SK-N-SH (cell line): ENCODE results near the gene PPP1R3C.

ENCODE experiments used
- CTCF ChIP-seq: fragments of 200-600 bp; sonication (generic); IDR thresholded peaks from 2 replicates; pipeline ENCODE4 v1.6.1; 2017; ENCODE audit warnings: antibody characterized with exemption, mild to moderate bottlenecking, moderate library complexity
- EZH2phosphoT487 ChIP-seq: fragments of 200-600 bp; sonication (generic); IDR thresholded peaks from 2 replicates; pipeline ENCODE4 v1.6.1; 2017; ENCODE audit warnings: low read depth, mixed run types, mild to moderate bottlenecking, antibody characterized with exemption, moderate library complexity, borderline replicate concordance
- FOXJ3 ChIP-seq: sonication (generic); formaldehyde crosslinking; IDR thresholded peaks from 2 replicates; pipeline ENCODE4 v1.5.1; 2020; ENCODE audit warnings: mild to moderate bottlenecking, missing genetic modification reagents
- GABPA ChIP-seq: IDR thresholded peaks from 2 replicates; pipeline ENCODE4 v1.4.0; 2012; ENCODE audit warnings: low read depth, mild to moderate bottlenecking
- PBX3 ChIP-seq: IDR thresholded peaks from 2 replicates; pipeline ENCODE4; 2012
- POLR2AphosphoS5 ChIP-seq: IDR thresholded peaks from 2 replicates; pipeline ENCODE4 v1.6.1; 2012; ENCODE audit warnings: low read depth, low read length
- SIN3A ChIP-seq: IDR thresholded peaks from 2 replicates; pipeline ENCODE4 v1.6.1; 2012; ENCODE audit warnings: low read depth, mild to moderate bottlenecking, low read length, moderate library complexity, borderline replicate concordance
- TAF1 ChIP-seq: IDR thresholded peaks from 2 replicates; pipeline ENCODE4 v1.6.1; 2012; ENCODE audit warnings: low read depth, mild to moderate bottlenecking, low read length, moderate library complexity, borderline replicate concordance
- TCF12 ChIP-seq: IDR thresholded peaks from 2 replicates; pipeline ENCODE4 v1.4.0; 2012
- TEAD4 ChIP-seq: IDR thresholded peaks from 2 replicates; pipeline ENCODE4 v1.4.0; 2012; ENCODE audit warnings: mild to moderate bottlenecking, borderline replicate concordance; ENCODE audit not compliant: insufficient read depth

- no peak for TF ChIP-seq FOXJ3 (CRISPR knock-in tag)
- TF ChIP-seq CTCF: no peak
- no peak for TF ChIP-seq TAF1
- no peak for TF ChIP-seq POLR2AphosphoS5
- TF ChIP-seq TCF12: no peak
- TF ChIP-seq SIN3A: no peak
- no peak for TF ChIP-seq GABPA
- no peak for TF ChIP-seq TEAD4
- TF ChIP-seq PBX3: no peak
- TF ChIP-seq EZH2phosphoT487: no peak
Measured at GRCh38 chr10:91626936-91627335, 5.9 kb downstream of the PPP1R3C start.
